Keratinocyte (primary cell): ENCODE data around the gene RBPJ. TPM values are rescaled to one million over a fixed set of nuclear protein-coding genes. Genes with fewer than 3 reads are reported as not detected.

Experiments
- DNase-seq: peaks from one replicate; pipeline ENCODE4 v3.0.0-alpha.2; 2011; ENCODE audit warnings: low read depth, missing footprints, low spot score
- FAIRE-seq: peaks from 2 replicates; lab custom pipeline; 2011; peaks lifted over from hg19 to GRCh38; lab: Jason Lieb, UNC
- H2AFZ ChIP-seq: 2 replicates; pipeline ENCODE4 v1.6.0; 2012; ENCODE audit warnings: low read length, control low read depth, inconsistent platforms; ENCODE audit not compliant: control insufficient read depth
- H3K27ac ChIP-seq: 2 replicates; pipeline ENCODE4 v1.5.1; 2011; ENCODE audit warnings: low read length; ENCODE audit not compliant: control insufficient read depth, insufficient read depth
- H3K27me3 ChIP-seq: 3 replicates; pipeline ENCODE4 v1.6.0; 2011; ENCODE audit warnings: low read length; ENCODE audit not compliant: control insufficient read depth, insufficient read depth; ENCODE audit errors: extremely low read depth
- H3K36me3 ChIP-seq, 2 experiments: 2 replicates in 1 of 2; 3 replicates in 1 of 2; pipeline ENCODE4 v1.5.1; 2011; ENCODE audit warnings: low read length in 2 of 2, mild to moderate bottlenecking in 1 of 2; ENCODE audit not compliant: control insufficient read depth in 2 of 2, insufficient read depth in 2 of 2; ENCODE audit errors: extremely low read depth in 1 of 2
- H3K4me1 ChIP-seq: 3 replicates; pipeline ENCODE4 v1.5.1; 2011; ENCODE audit warnings: low read length; ENCODE audit not compliant: control insufficient read depth, insufficient read depth; ENCODE audit errors: extremely low read depth
- H3K4me2 ChIP-seq: 3 replicates; pipeline ENCODE4 v1.6.0; 2011; ENCODE audit warnings: low read depth, low read length; ENCODE audit not compliant: control insufficient read depth, insufficient read depth; ENCODE audit errors: extremely low read depth
- H3K4me3 ChIP-seq, 3 experiments: fragments of 200-600 bp in 1 of 3; sonication (generic) in 1 of 3; 2 replicates in 2 of 3; 3 replicates in 1 of 3; pipeline ENCODE4 v1.5.1; 2011 to 2016; ENCODE audit warnings: low read length in 3 of 3, mild to moderate bottlenecking in 3 of 3, control low read depth in 2 of 3, inconsistent platforms in 1 of 3, low read depth in 1 of 3, mixed read lengths in 1 of 3, mixed run types in 1 of 3, moderate library complexity in 1 of 3; ENCODE audit not compliant: control insufficient read depth in 2 of 3, insufficient read depth in 2 of 3; ENCODE audit errors: extremely low read depth in 1 of 3
- H3K79me2 ChIP-seq: 2 replicates; pipeline ENCODE4 v1.6.0; 2012; ENCODE audit warnings: low read length; ENCODE audit not compliant: control insufficient read depth, insufficient read depth
- H3K9ac ChIP-seq: 3 replicates; pipeline ENCODE4 v1.6.0; 2011; ENCODE audit warnings: low read length; ENCODE audit not compliant: control insufficient read depth, insufficient read depth; ENCODE audit errors: extremely low read depth
- H3K9me1 ChIP-seq: 3 replicates; pipeline ENCODE4 v1.6.0; 2011; ENCODE audit warnings: low read length; ENCODE audit not compliant: control insufficient read depth, insufficient read depth; ENCODE audit errors: extremely low read depth
- H3K9me3 ChIP-seq: 2 replicates; pipeline ENCODE4 v1.5.1; 2012; ENCODE audit warnings: low read depth, low read length; ENCODE audit not compliant: control insufficient read depth
- H4K20me1 ChIP-seq: 3 replicates; pipeline ENCODE4 v1.6.0; 2011; ENCODE audit warnings: low read length; ENCODE audit not compliant: control insufficient read depth, insufficient read depth; ENCODE audit errors: extremely low read depth
- EZH2 ChIP-seq: IDR thresholded peaks from one replicate; pipeline ENCODE4 v1.6.1; 2012; ENCODE audit warnings: inconsistent platforms, mild to moderate bottlenecking, low read length, moderate library complexity
- dilution Hi-C: fragments of 300-500 bp; cut with MboI; formaldehyde crosslinking; loops from one replicate; pipeline ENCODE4 v1.7.0; 2020; ENCODE audit warnings: low sequenced_read_pairs; ENCODE audit not compliant: extremely low pct_ligation_motif_present
- polyA plus RNA-seq, 5 experiments: library from polyadenylated mRNA; depleted of rRNA in 3 of 5; stranded (reverse) in 3 of 5; stranded (forward) in 1 of 5; unstranded in 1 of 5; fragments of >200 nt; gene quantifications; 1 replicate in 1 of 5; 2 replicates in 3 of 5; 3 replicates in 1 of 5; pipeline versions ENCODE4 v1.2.1 to v1.2.3, GENCODE V29; 2011 to 2012; ENCODE audit warnings: missing spikeins in 2 of 5, low read depth in 1 of 5, low replicate concordance in 1 of 5
- TF ChIP-seq, protein P1 (sequence below), 3 experiments: IDR thresholded peaks in 1 of 3; conservative IDR thresholded peaks in 1 of 3; optimal IDR thresholded peaks in 1 of 3; 2 replicates in 2 of 3; 3 replicates in 1 of 3; pipeline versions ENCODE3 to v1.5.1; 2011; ENCODE audit warnings: low read length in 3 of 3, mild to moderate bottlenecking in 3 of 3, moderate library complexity in 2 of 3, control low read depth in 1 of 3, inconsistent platforms in 1 of 3; ENCODE audit not compliant: insufficient read depth in 2 of 3; ENCODE audit errors: extremely low read depth in 1 of 3

RBPJ gene
- polyA plus RNA-seq, 1 donor (not counting 4 experiments of a cell fraction or from before 2014, with no cell fraction given): 38.0 TPM

DNA sequence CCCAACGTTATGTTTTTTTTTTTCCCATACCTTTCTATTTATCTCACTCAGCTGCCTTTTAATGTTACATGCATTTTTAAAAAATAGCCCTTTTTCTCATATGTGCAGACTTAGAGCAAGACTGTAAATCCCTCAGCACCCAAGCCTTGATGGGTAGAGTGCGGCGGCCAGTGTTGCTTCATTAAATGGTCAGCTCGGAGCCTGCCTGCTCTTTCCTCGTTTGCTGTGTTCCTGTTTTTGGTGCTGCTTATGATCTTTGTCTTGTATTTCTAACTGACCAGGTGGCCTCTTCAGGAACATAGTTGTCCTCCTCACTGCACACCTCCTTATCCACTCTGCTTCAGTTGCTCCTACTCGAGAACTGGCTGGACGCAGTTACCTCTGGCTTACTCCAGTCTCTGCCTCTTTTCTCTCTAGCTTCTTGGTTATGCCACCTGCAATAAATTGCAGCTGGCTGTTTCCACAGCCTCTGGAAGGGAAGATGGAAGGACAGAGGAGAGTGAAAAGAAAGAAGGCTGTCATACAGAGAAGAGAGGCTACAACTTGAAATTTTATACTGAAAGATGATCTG lies 10.7 kb downstream of the RBPJ start:
- Histone ChIP-seq H4K20me1 (peaks cover 7% of the 10 kb centered on the region), H3K4me2 (no peak overlapping the region), H3K4me3 (no peak overlapping the region), H2AFZ (no peak overlapping the region), H3K9me1 (no peaks in the 10 kb centered on the region), H3K4me1 (peaks cover 10% of the 10 kb centered on the region), H3K9me3 (no peaks in the 10 kb centered on the region), H3K27me3 (no peaks in the 10 kb centered on the region), H3K36me3 (no peaks in the 10 kb centered on the region), H3K27ac (no peak overlapping the region), H3K79me2 (peaks cover 78% of the 10 kb centered on the region), H3K9ac (no peak overlapping the region)
- FAIRE-seq: no peak
- dilution Hi-C loops: no loop called here
- TF ChIP-seq EZH2: no peak
- TF ChIP-seq, protein P1, sequence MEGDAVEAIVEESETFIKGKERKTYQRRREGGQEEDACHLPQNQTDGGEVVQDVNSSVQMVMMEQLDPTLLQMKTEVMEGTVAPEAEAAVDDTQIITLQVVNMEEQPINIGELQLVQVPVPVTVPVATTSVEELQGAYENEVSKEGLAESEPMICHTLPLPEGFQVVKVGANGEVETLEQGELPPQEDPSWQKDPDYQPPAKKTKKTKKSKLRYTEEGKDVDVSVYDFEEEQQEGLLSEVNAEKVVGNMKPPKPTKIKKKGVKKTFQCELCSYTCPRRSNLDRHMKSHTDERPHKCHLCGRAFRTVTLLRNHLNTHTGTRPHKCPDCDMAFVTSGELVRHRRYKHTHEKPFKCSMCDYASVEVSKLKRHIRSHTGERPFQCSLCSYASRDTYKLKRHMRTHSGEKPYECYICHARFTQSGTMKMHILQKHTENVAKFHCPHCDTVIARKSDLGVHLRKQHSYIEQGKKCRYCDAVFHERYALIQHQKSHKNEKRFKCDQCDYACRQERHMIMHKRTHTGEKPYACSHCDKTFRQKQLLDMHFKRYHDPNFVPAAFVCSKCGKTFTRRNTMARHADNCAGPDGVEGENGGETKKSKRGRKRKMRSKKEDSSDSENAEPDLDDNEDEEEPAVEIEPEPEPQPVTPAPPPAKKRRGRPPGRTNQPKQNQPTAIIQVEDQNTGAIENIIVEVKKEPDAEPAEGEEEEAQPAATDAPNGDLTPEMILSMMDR (optimal IDR thresholded peaks at IDR 0.05 in 1 of 3, IDR thresholded peaks at IDR 0.05 in 1 of 3, conservative IDR thresholded peaks at IDR 0.05 in 1 of 3; ENCODE audit: extremely low read depth in 1 of 3, insufficient read depth in 2 of 3, low read length in 3 of 3): no peak
- DNase-seq: no peak

DNA sequence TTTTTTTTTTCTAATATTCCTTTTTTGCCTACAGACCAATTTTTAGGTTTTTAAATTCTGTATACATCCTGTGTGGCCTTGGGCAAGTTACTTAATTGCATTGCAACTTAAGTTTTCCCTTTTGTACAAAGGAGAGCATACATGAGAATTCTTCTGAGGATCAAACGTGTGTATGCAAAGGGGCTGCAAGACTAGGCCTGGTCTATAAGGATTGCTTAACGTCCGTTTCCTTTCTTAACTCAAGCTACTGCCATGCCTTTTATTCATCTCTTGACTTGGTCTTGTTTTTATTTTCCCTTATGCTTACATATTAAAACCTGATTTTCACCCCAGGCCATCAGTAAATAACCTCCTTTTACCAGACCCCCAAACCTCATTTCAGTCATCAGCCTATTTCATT lies 13.6 kb downstream of the RBPJ start:
- no peaks in the 10 kb centered on the region for H3K36me3 ChIP-seq
- H3K4me3 ChIP-seq: no peak overlapping the region
- FAIRE-seq (no peak), DNase-seq (no peak)
- no peak overlapping the region for H2AFZ ChIP-seq
- H3K27me3 ChIP-seq: no peaks in the 10 kb centered on the region
- peaks cover 2% of the 10 kb centered on the region for H3K4me1 ChIP-seq
- H3K27ac ChIP-seq: no peak overlapping the region
- no peak overlapping the region for H3K4me2 ChIP-seq
- TF ChIP-seq, protein P1 (optimal IDR thresholded peaks at IDR 0.05 in 1 of 3, IDR thresholded peaks at IDR 0.05 in 1 of 3, conservative IDR thresholded peaks at IDR 0.05 in 1 of 3; ENCODE audit: extremely low read depth in 1 of 3, insufficient read depth in 2 of 3, low read length in 3 of 3): no peak
- no peak for TF ChIP-seq EZH2
- no peak overlapping the region for H3K9ac ChIP-seq
- H4K20me1 ChIP-seq: peaks cover 7% of the 10 kb centered on the region
- no peaks in the 10 kb centered on the region for H3K9me3 ChIP-seq
- dilution Hi-C loops: no loop called here
- H3K9me1 ChIP-seq: no peaks in the 10 kb centered on the region
- H3K79me2 ChIP-seq: peaks cover 68% of the 10 kb centered on the region
